ENCODE data around the gene UBE2B. TPM values are rescaled to one million over a fixed set of nuclear protein-coding genes. Genes with fewer than 3 reads are reported as not detected.
"Not testable (repeated sequence)": the region's sequence is repeated elsewhere in the genome, so short reads cannot be mapped to it uniquely, and the experiment has no call there.

The UBE2B gene
- 10 to 100 TPM; 58.2 to 96.5 (median 77.7) TPM for polyA plus RNA-seq (ENCODE audit: low read depth in 6 of 6)

GRCh38 chr5:134370871-134371833 is at the start of gene UBE2B:
UBE2B (plus strand) TSS chr5:134371569; CDS start chr5:134371596, 27 bp downstream.
- Mint-ChIP-seq H3K36me3 (peaks cover 8 to 10% of the 10 kb centered on the region in 2 donors), H3K27me3 (no peaks in the 10 kb centered on the region), H3K9me3 (peaks cover 0 to 5% (median 3%) of the 10 kb centered on the region in 7 donors), H3K27ac (peak within 1 kb of the TSS; percentile 99 to 100 (median 100)), H3K4me1 (peaks cover 40 to 65% (median 54%) of the 10 kb centered on the region in 3 donors), H3K4me3 (peak within 1 kb of the TSS; percentile 94 to 100 (median 98))
- DNase-seq = peak; percentile 97
- ATAC-seq (ENCODE audit: low read depth in 2 of 2) = peak; percentile 73 to 74

GRCh38 chr5:134327327-134327726 is 44.0 kb upstream of the UBE2B start:
- no peaks in the 10 kb centered on the region for H3K4me1 Mint-ChIP-seq
- H3K27me3 Mint-ChIP-seq = no peaks in the 10 kb centered on the region
- no peak overlapping the region for H3K4me3 Mint-ChIP-seq
- H3K36me3 Mint-ChIP-seq = peaks cover 20% of the 10 kb centered on the region in 2 donors
- no peak for ATAC-seq (ENCODE audit: low read depth in 2 of 2)
- DNase-seq = no peak
- H3K9me3 Mint-ChIP-seq = peaks cover 9 to 51% (median 33%) of the 10 kb centered on the region in 7 donors
- H3K27ac Mint-ChIP-seq = no peak overlapping the region

DNA sequence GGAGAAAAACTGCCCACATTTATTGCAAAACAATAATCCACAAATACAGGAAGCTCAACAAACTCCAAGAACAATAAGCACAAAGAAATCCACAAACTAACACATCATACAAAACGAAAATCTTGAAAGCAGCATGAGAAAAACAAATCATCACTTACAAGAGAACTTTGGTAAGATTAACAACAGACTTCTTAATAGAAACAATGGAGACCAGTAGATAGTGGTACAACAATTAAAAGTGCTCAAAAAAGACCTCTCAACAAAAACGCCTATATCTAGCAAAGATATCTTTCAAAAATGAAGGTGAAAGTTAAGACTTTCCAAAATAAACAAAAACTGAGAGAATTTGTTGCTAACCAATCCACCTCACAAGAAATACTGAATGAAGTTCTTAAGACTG is 42.8 kb upstream of the UBE2B start:
- peaks cover 16 to 64% (median 46%) of the 10 kb centered on the region in 7 donors for H3K9me3 Mint-ChIP-seq
- no peaks in the 10 kb centered on the region for H3K4me1 Mint-ChIP-seq

DNA sequence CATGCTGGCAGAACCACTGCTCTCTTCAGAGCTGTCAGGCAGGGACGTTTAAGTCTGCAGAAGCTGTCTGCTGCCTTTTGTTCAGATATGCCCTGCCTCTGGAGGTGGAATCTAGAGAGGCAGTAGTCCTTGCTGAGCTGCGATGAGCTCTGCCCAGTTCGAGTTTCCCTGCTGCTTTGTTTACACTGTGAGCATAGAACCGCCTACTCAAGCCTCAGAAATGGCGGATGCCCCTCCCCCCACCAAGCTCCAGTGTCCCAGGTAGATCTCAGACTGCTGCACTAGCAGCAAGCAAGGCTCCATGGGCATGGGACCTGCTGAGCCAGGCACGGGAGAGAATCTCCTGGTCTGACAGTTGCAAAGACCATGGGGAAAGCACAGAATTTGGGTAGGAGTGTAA is 34.5 kb upstream of the UBE2B start:
- peaks cover 12 to 44% (median 33%) of the 10 kb centered on the region in 7 donors for H3K9me3 Mint-ChIP-seq
- H3K4me3 Mint-ChIP-seq; ATAC-seq (ENCODE audit: low read depth in 2 of 2); H3K4me1 Mint-ChIP-seq; DNase-seq; H3K27ac Mint-ChIP-seq: not testable (repeated sequence)
- H3K36me3 Mint-ChIP-seq = peaks cover 9 to 12% of the 10 kb centered on the region in 2 donors
- peaks cover 0 to 33% (median 3%) of the 10 kb centered on the region in 3 donors for H3K27me3 Mint-ChIP-seq

More for the DNA sequence above, 42.8 kb upstream of the UBE2B start:
- Mint-ChIP-seq H3K4me3 (no peak overlapping the region), H3K27me3 (peaks cover 0 to 11% (median 3%) of the 10 kb centered on the region in 3 donors), H3K27ac (no peak overlapping the region), H3K36me3 (peaks cover 20% of the 10 kb centered on the region in 2 donors)
- no peak for DNase-seq
- no peak for ATAC-seq (ENCODE audit: low read depth in 2 of 2)

GRCh38 chr5:134343500-134343899 is 27.9 kb upstream of the UBE2B start:
- not testable (repeated sequence) for DNase-seq; H3K27ac Mint-ChIP-seq; H3K4me1 Mint-ChIP-seq; ATAC-seq (ENCODE audit: low read depth in 2 of 2); H3K27me3 Mint-ChIP-seq; H3K4me3 Mint-ChIP-seq
- Mint-ChIP-seq H3K36me3 (peaks cover 0 to 11% of the 10 kb centered on the region in 2 donors), H3K9me3 (peaks cover 0 to 11% (median 0%) of the 10 kb centered on the region in 7 donors)

DNA sequence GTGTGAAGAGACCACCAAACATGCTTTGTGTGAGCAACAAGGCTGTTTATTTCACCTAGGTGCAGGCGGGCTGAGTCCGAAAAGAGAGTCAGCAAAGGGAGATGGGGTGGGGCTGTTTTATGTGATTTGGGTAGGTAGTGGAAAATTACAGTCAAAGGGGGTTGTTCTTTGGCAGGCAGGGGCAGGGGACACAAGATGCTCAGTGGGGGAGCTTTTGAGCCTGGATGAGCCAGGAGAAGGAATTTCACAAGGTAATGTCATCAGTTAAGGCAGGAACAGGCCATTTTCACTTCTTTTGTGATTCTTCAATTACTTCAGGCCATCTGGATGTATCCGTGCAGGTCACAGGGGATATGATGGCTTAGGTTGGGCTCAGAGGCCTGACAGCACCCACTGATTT is 25.9 kb upstream of the UBE2B start:
- DNase-seq; ATAC-seq (ENCODE audit: low read depth in 2 of 2); H3K9me3 Mint-ChIP-seq; H3K4me3 Mint-ChIP-seq; H3K4me1 Mint-ChIP-seq; H3K27me3 Mint-ChIP-seq: not testable (repeated sequence)
- peaks cover 0 to 11% of the 10 kb centered on the region in 2 donors for H3K36me3 Mint-ChIP-seq
- H3K27ac Mint-ChIP-seq = peak overlapping the region in 1 of 6 donors; percentile 92

- no peaks in the 10 kb centered on the region for H3K4me1 Mint-ChIP-seq
- DNase-seq (no peak), ATAC-seq (ENCODE audit: low read depth in 2 of 2) (no peak)
- H3K9me3 Mint-ChIP-seq = peaks cover 0 to 4% (median 0%) of the 10 kb centered on the region in 7 donors
- H3K4me3 Mint-ChIP-seq = no peak overlapping the region
- peaks cover 0 to 6% of the 10 kb centered on the region in 2 donors for H3K36me3 Mint-ChIP-seq
- H3K27ac Mint-ChIP-seq = no peak overlapping the region
- H3K27me3 Mint-ChIP-seq = no peaks in the 10 kb centered on the region
Measured at GRCh38 chr5:134345996-134346395, 25.4 kb upstream of the UBE2B start.

- no peak for DNase-seq
- H3K27me3 Mint-ChIP-seq = no peaks in the 10 kb centered on the region
- peaks cover 0 to 4% (median 0%) of the 10 kb centered on the region in 7 donors for H3K9me3 Mint-ChIP-seq
- H3K36me3 Mint-ChIP-seq = peaks cover 0 to 4% of the 10 kb centered on the region in 2 donors
- H3K4me1 Mint-ChIP-seq = no peaks in the 10 kb centered on the region
- H3K4me3 Mint-ChIP-seq = no peak overlapping the region
- H3K27ac Mint-ChIP-seq = peak overlapping the region in 2 of 6 donors; percentile 19 to 80
- ATAC-seq (ENCODE audit: low read depth in 2 of 2) = no peak
Measured at GRCh38 chr5:134349463-134349862, 21.9 kb upstream of the UBE2B start.

- H3K27ac Mint-ChIP-seq = no peak overlapping the region
- H3K4me1 Mint-ChIP-seq = no peaks in the 10 kb centered on the region
- ATAC-seq (ENCODE audit: low read depth in 2 of 2) (no peak), DNase-seq (no peak)
- peaks cover 4 to 8% of the 10 kb centered on the region in 2 donors for H3K36me3 Mint-ChIP-seq
- no peaks in the 10 kb centered on the region for H3K27me3 Mint-ChIP-seq
- H3K4me3 Mint-ChIP-seq = no peak overlapping the region
- H3K9me3 Mint-ChIP-seq = peaks cover 0 to 4% (median 0%) of the 10 kb centered on the region in 7 donors
Measured at GRCh38 chr5:134355681-134356080, 15.7 kb upstream of the UBE2B start.

DNA sequence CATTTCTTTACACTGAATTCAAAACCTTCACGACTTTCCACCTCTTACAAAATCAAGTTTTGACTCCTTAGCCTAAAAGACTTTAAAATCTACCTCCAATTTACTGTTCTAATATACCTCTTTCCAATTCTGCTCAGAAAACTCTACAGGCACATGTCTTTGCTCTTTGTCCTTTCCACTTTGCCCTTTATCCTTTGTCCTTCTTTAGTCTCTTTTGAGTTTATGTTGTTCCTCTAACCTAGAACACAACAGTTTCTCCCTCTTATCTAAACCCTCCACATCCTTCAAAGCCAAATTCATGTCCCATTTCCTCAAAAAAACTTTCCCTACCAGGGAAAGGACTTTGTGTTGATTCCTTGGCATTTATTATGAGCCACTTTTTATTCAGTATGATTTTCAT is 5.8 kb upstream of the UBE2B start:
- DNase-seq = no peak
- H3K9me3 Mint-ChIP-seq = peaks cover 0 to 5% (median 3%) of the 10 kb centered on the region in 7 donors
- H3K27me3 Mint-ChIP-seq = no peaks in the 10 kb centered on the region
- peaks cover 4 to 8% of the 10 kb centered on the region in 2 donors for H3K36me3 Mint-ChIP-seq
- peak overlapping the region in 2 of 6 donors; percentile 58 to 96 for H3K27ac Mint-ChIP-seq
- no peak for ATAC-seq (ENCODE audit: low read depth in 2 of 2)
- H3K4me1 Mint-ChIP-seq = peaks cover 27 to 35% (median 31%) of the 10 kb centered on the region in 3 donors
- peak overlapping the region in 3 of 8 donors; percentile 9 to 95 (median 37) for H3K4me3 Mint-ChIP-seq

- Mint-ChIP-seq H3K4me3 (peak overlapping the region; percentile 94 to 100 (median 98)), H3K36me3 (peaks cover 8 to 10% of the 10 kb centered on the region in 2 donors), H3K27ac (peak overlapping the region; percentile 99 to 100 (median 100)), H3K9me3 (peaks cover 0 to 5% (median 3%) of the 10 kb centered on the region in 7 donors), H3K4me1 (peaks cover 42 to 63% (median 59%) of the 10 kb centered on the region in 3 donors), H3K27me3 (no peaks in the 10 kb centered on the region)
- DNase-seq (no peak), ATAC-seq (ENCODE audit: low read depth in 2 of 2) (peak; percentile 3 to 6)
Measured at GRCh38 chr5:134370311-134370870, 978 bp upstream of the UBE2B start.

GRCh38 chr5:134371834-134372340 is 518 bp downstream of the UBE2B start:
- no peak for ATAC-seq (ENCODE audit: low read depth in 2 of 2)
- Mint-ChIP-seq H3K27me3 (no peaks in the 10 kb centered on the region), H3K36me3 (peaks cover 5 to 9% of the 10 kb centered on the region in 2 donors), H3K27ac (peak overlapping the region; percentile 96 to 100 (median 100)), H3K4me1 (peaks cover 36 to 59% (median 49%) of the 10 kb centered on the region in 3 donors), H3K4me3 (peak overlapping the region; percentile 94 to 100 (median 98)), H3K9me3 (peaks cover 0 to 3% (median 2%) of the 10 kb centered on the region in 7 donors)
- peak; percentile 31 for DNase-seq

DNA sequence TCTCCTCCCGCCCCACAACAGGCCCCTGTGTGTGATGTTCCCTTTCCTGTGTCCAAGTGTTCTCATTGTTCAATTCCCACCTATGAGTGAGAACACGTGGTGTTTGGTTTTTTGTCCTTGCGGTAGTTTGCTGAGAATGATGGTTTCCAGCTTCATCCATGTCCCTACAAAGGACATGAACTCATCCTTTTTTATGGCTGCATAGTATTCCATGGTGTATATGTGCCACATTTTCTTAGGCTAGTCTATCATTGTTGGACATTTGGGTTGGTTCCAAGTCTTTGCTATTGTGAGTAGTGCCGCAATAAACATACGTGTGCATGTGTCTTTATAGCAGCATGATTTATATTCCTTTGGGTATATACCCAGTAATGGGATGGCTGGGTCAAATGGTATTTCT is 2.3 kb downstream of the UBE2B start:
- not testable (repeated sequence) for H3K27me3 Mint-ChIP-seq; H3K9me3 Mint-ChIP-seq; H3K27ac Mint-ChIP-seq; DNase-seq; ATAC-seq (ENCODE audit: low read depth in 2 of 2); H3K36me3 Mint-ChIP-seq
- H3K4me1 Mint-ChIP-seq = peaks cover 28 to 44% (median 41%) of the 10 kb centered on the region in 3 donors
- peak overlapping the region in 5 of 8 donors; percentile 12 to 94 (median 40) for H3K4me3 Mint-ChIP-seq

Measured in naive B cell (primary cell).